GM12878 (cell line): Measurements from ENCODE around the gene CPSF3. TPM values are rescaled to one million over a fixed set of nuclear protein-coding genes. Genes with fewer than 3 reads are reported as not detected.

Experiments
- ATAC-seq: fragments of 200-7000 bp; cut with Tn5 transposase; 3 replicates; pipeline ENCODE4 v1.9.1; 2020; ENCODE audit warnings: mild to moderate bottlenecking, moderate library complexity
- BruUV-seq: library from RNA; stranded (reverse); fragments of 400-500 nt; replicated peaks from 2 replicates; lab custom pipeline; 2021; lab: Mats Ljungman, UMichigan
- CTCF ChIA-PET: fragments of 300-600 bp; sonication (Branson Sonifier 250); formaldehyde crosslinking; extraction: SDS; loops from one replicate; lab custom pipeline; 2021; ENCODE audit warnings: inconsistent platforms; lab: Yijun Ruan, JAX
- POLR2A ChIA-PET: fragments of 350-600 bp; formaldehyde crosslinking; extraction: SDS; loops from one replicate; lab custom pipeline; 2021; ENCODE audit warnings: inconsistent platforms; lab: Charles Lee
- RAD21 ChIA-PET: fragments of 300-600 bp; sonication (Branson Sonifier 250); formaldehyde crosslinking; loops from one replicate; lab custom pipeline; 2023; ENCODE audit warnings: antibody characterized with exemption; ENCODE audit not compliant: unreplicated experiment; lab: Charles Lee
- SMC1A ChIA-PET: fragments of 300-600 bp; sonication (Branson Sonifier 250); formaldehyde crosslinking; loops from one replicate; lab custom pipeline; 2023; ENCODE audit not compliant: unreplicated experiment, uncharacterized antibody; lab: Charles Lee
- DNase-seq: peaks from one replicate; pipeline ENCODE4 v3.0.0-alpha.2; 2011; ENCODE audit warnings: low read depth, low spot score
- FAIRE-seq: peaks from 3 replicates; lab custom pipeline; 2011; peaks lifted over from hg19 to GRCh38; lab: Jason Lieb, UNC
- H2AFZ ChIP-seq: 2 replicates; pipeline ENCODE4 v1.6.0; 2011; ENCODE audit warnings: low read depth, low read length, control low read depth; ENCODE audit not compliant: control insufficient read depth
- H3K27ac ChIP-seq: 2 replicates; pipeline ENCODE4 v1.5.1; 2011; ENCODE audit warnings: control low read depth; ENCODE audit not compliant: control insufficient read depth, insufficient read depth
- H3K27me3 ChIP-seq, 2 experiments: replicated peaks in 1 of 2; 2 replicates each; pipeline versions ENCODE4 v1.6.0 to v1.6.1; 2011; ENCODE audit warnings: low read length in 1 of 2; ENCODE audit not compliant: control insufficient read depth in 2 of 2, insufficient read depth in 2 of 2
- H3K36me3 ChIP-seq, 2 experiments: 2 replicates each; pipeline ENCODE4 v1.5.1; 2011; ENCODE audit warnings: low read length in 1 of 2; ENCODE audit not compliant: control insufficient read depth in 2 of 2, insufficient read depth in 2 of 2
- H3K4me1 ChIP-seq: 2 replicates; pipeline ENCODE4 v1.6.1; 2011; ENCODE audit warnings: mild to moderate bottlenecking, low read length, moderate library complexity, mixed read lengths; ENCODE audit not compliant: control insufficient read depth, insufficient read depth
- H3K4me2 ChIP-seq: 2 replicates; pipeline ENCODE4 v1.6.0; 2011; ENCODE audit warnings: control low read depth; ENCODE audit not compliant: control insufficient read depth, insufficient read depth
- H3K4me3 ChIP-seq: fragments of 200-600 bp; sonication (generic); 2 replicates; pipeline ENCODE4 v1.5.1; 2016
- H3K79me2 ChIP-seq: 2 replicates; pipeline ENCODE4 v1.6.0; 2011; ENCODE audit warnings: low read length; ENCODE audit not compliant: control insufficient read depth, insufficient read depth
- H3K9ac ChIP-seq: 2 replicates; pipeline ENCODE4 v1.8.0; 2011; ENCODE audit warnings: low read length, control low read depth, mixed read lengths; ENCODE audit not compliant: control insufficient read depth, insufficient read depth
- H3K9me3 ChIP-seq: replicated peaks from 3 replicates; pipeline ENCODE4 v1.5.1; 2011; ENCODE audit warnings: mild to moderate bottlenecking, low read length; ENCODE audit not compliant: control insufficient read depth, insufficient read depth
- H4K20me1 ChIP-seq: 2 replicates; pipeline ENCODE4 v1.6.0; 2011; ENCODE audit not compliant: control insufficient read depth, insufficient read depth
- E4F1 ChIP-seq: fragments of 450-650 bp; IDR thresholded peaks from 2 replicates; pipeline ENCODE4 v1.6.1; 2018; ENCODE audit warnings: borderline replicate concordance, mild to moderate bottlenecking; ENCODE audit not compliant: partially characterized antibody
- RB1 ChIP-seq: fragments of 450-650 bp; formaldehyde crosslinking; IDR thresholded peaks from 2 replicates; pipeline ENCODE4 v1.6.1; 2017; ENCODE audit warnings: mild to moderate bottlenecking, borderline replicate concordance
- REST ChIP-seq: IDR thresholded peaks from 2 replicates; pipeline ENCODE4 v1.6.1; 2012; ENCODE audit warnings: mild to moderate bottlenecking, low read depth, low read length
- SMARCA5 ChIP-seq: fragments of 450-650 bp; IDR thresholded peaks from 2 replicates; pipeline ENCODE4 v1.6.1; 2017; ENCODE audit warnings: mild to moderate bottlenecking
- ZBED1 ChIP-seq: IDR thresholded peaks from 2 replicates; pipeline ENCODE4 v1.6.1; 2016; ENCODE audit warnings: borderline replicate concordance
- WGBS: methylation state at CpG from one replicate; pipeline ENCODE4 v1.1.6; 2016; ENCODE audit warnings: low lambda C conversion rate; ENCODE audit not compliant: insufficient replicate concordance, insufficient coverage; ENCODE audit errors: missing lambda C conversion rate; 5-methylcytosine and 5-hydroxymethylcytosine counted together
- in situ Hi-C: fragments of 300-500 bp; cut with MboI; formaldehyde crosslinking; loops from 9 replicates; pipeline ENCODE4 v1.14.3; 2018; ENCODE audit warnings: mixed read lengths
- intact Hi-C: fragments of 100-400 bp; cut with micrococcal nuclease; formaldehyde crosslinking; loops from one replicate; pipeline ENCODE4 v1.14.2; 2022; ENCODE audit not compliant: unreplicated experiment
- polyA plus RNA-seq, 11 experiments: library from polyadenylated mRNA; depleted of rRNA in 4 of 11; unstranded in 6 of 11; stranded (reverse) in 5 of 11; fragments of >200 nt; fragmentation: Nextera tagmentation in 4 of 11; fragmentation: Illumina TruSeq in 1 of 11; extraction: Ambion mirVana in 4 of 11; extraction: Trizol in 1 of 11; gene quantifications; 1 replicate in 1 of 11; 2 replicates in 10 of 11; pipeline versions ENCODE4 v1.2.1 to v1.2.3, GENCODE V29; 2011 to 2016; ENCODE audit warnings: inconsistent platforms in 2 of 11, missing spikeins in 2 of 11, low read depth in 1 of 11
- total RNA-seq, 4 experiments: library from RNA; depleted of rRNA in 3 of 4; stranded (reverse); fragments of >200 nt in 3 of 4; fragmentation: Illumina TruSeq in 1 of 4; extraction: Trizol in 1 of 4; gene quantifications; 2 replicates each; pipeline versions ENCODE4 v1.2.1 to v1.2.3, GENCODE V29; 2013 to 2021

Gene CPSF3
- total and polyA plus RNA-seq, 10 of the 15 experiments (the other 5 are each of a cell fraction or from before 2014, with no cell fraction given): 34.5 to 108 (median 76.1) TPM

GRCh38 chr2:9388199-9388681, 35.2 kb upstream of the CPSF3 start:
- FAIRE-seq: no peak
- POLR2A ChIA-PET: no interaction called here

More at GRCh38 chr2:9388199-9388681, 35.2 kb upstream of the CPSF3 start:
- TF ChIP-seq E4F1 (no peak), REST (no peak), RB1 (no peak), ZBED1 (no peak), SMARCA5 (no peak)
- TF ChIP-seq, all 136 proteins: peak for 0
- no peaks in the 10 kb centered on the region for H4K20me1 ChIP-seq
- ChIA-PET RAD21 (no interaction called here), SMC1A (no interaction called here), CTCF (no interaction called here)
- no peak overlapping the region for H2AFZ ChIP-seq
- H3K4me2 ChIP-seq: no peak overlapping the region
- H3K9me3 ChIP-seq: no peaks in the 10 kb centered on the region; the same call in 2 of the 3 replicates
- BruUV-seq: no TSS peak
- intact Hi-C loops (no loop called here), in situ Hi-C loops (no loop called here)
- no peak for ATAC-seq
- no peaks in the 10 kb centered on the region for H3K79me2 ChIP-seq
- H3K27ac ChIP-seq: no peak overlapping the region
- H3K27me3 ChIP-seq: no peaks in the 10 kb centered on the region; a peak in 2 of 4 replicates
- H3K4me1 ChIP-seq: no peaks in the 10 kb centered on the region
- no peak for DNase-seq
- WGBS: 61% methylated on average over 11 of the region's 11 CpGs
- H3K36me3 ChIP-seq: no peaks in the 10 kb centered on the region
- no peak overlapping the region for H3K4me3 ChIP-seq
- no peak overlapping the region for H3K9ac ChIP-seq
